IMR-90 (cell line): ENCODE results near the gene SAMM50. TPM values are rescaled to one million over a fixed set of nuclear protein-coding genes. Genes with fewer than 3 reads are reported as not detected.

Source experiments
- ATAC-seq: fragments of 200-7000 bp; cut with Tn5 transposase; 2 replicates; pipeline ENCODE4 v1.9.1; 2020; ENCODE audit warnings: low read depth, mild to moderate bottlenecking, moderate library complexity
- BruUV-seq: library from RNA; stranded (reverse); fragments of 400-500 nt; replicated peaks from 2 replicates; lab custom pipeline; 2021; lab: Mats Ljungman, UMichigan
- CTCF ChIA-PET: fragments of 300-600 bp; formaldehyde crosslinking; extraction: SDS; loops from one replicate; lab custom pipeline; 2021; ENCODE audit warnings: antibody characterized with exemption; lab: Yijun Ruan, JAX
- POLR2A ChIA-PET: fragments of 300-600 bp; sonication (Branson Sonifier 250); formaldehyde crosslinking; loops from one replicate; lab custom pipeline; 2022; ENCODE audit warnings: antibody characterized with exemption; ENCODE audit not compliant: unreplicated experiment; lab: Charles Lee
- DNase-seq: peaks from one replicate; pipeline ENCODE4 v3.0.0; 2013
- H2AFZ ChIP-seq: replicated peaks from 2 replicates; pipeline ENCODE3; 2013; ENCODE audit warnings: low read length, mild to moderate bottlenecking; ENCODE audit not compliant: poor library complexity
- H2AK5ac ChIP-seq: 2 replicates; pipeline ENCODE4 v1.6.1; 2013; ENCODE audit warnings: low read depth, low read length, inconsistent platforms
- H2AK9ac ChIP-seq: replicated peaks from 2 replicates; pipeline ENCODE3; 2013; ENCODE audit warnings: mild to moderate bottlenecking, low read depth, low read length, moderate library complexity; ENCODE audit not compliant: poor library complexity
- H2BK120ac ChIP-seq: 2 replicates; pipeline ENCODE4 v1.6.1; 2013; ENCODE audit warnings: low read depth, low read length, inconsistent platforms
- H2BK15ac ChIP-seq: 3 replicates; pipeline ENCODE4 v1.6.1; 2013; ENCODE audit warnings: low read depth, low read length, inconsistent platforms
- H2BK20ac ChIP-seq: 2 replicates; pipeline ENCODE4 v1.6.1; 2013; ENCODE audit warnings: low read depth, mild to moderate bottlenecking, inconsistent platforms, low read length, moderate library complexity
- H2BK5ac ChIP-seq: 2 replicates; pipeline ENCODE4 v1.6.1; 2013; ENCODE audit warnings: mild to moderate bottlenecking, low read depth, low read length, inconsistent platforms; ENCODE audit not compliant: poor library complexity, severe bottlenecking
- H3K14ac ChIP-seq: replicated peaks from 2 replicates; pipeline ENCODE4 v1.6.1; 2013; ENCODE audit warnings: low read depth, low read length, inconsistent platforms
- H3K18ac ChIP-seq: 2 replicates; pipeline ENCODE4 v1.6.1; 2013; ENCODE audit warnings: low read depth, low read length, control low read depth
- H3K23ac ChIP-seq: 2 replicates; pipeline ENCODE4 v1.6.1; 2013; ENCODE audit warnings: low read depth, low read length, inconsistent platforms
- H3K27ac ChIP-seq: 2 replicates; pipeline ENCODE4 v1.5.1; 2013; ENCODE audit warnings: mild to moderate bottlenecking, control low read depth, low read length; ENCODE audit not compliant: insufficient read depth
- H3K27me3 ChIP-seq: 2 replicates; pipeline ENCODE4 v1.6.1; 2013; ENCODE audit warnings: low read length; ENCODE audit not compliant: control insufficient read depth, insufficient read depth
- H3K36me3 ChIP-seq: 2 replicates; pipeline ENCODE4 v1.6.1; 2013; ENCODE audit warnings: low read length, mixed read lengths; ENCODE audit not compliant: control insufficient read depth, insufficient read depth
- H3K4ac ChIP-seq: 2 replicates; pipeline ENCODE4 v1.6.1; 2013; ENCODE audit warnings: low read depth, low read length, inconsistent platforms
- H3K4me1 ChIP-seq: 2 replicates; pipeline ENCODE4 v1.6.1; 2013; ENCODE audit warnings: low read length, mixed read lengths; ENCODE audit not compliant: control insufficient read depth, insufficient read depth
- H3K4me2 ChIP-seq: 2 replicates; pipeline ENCODE4 v1.6.1; 2013; ENCODE audit warnings: low read depth, mild to moderate bottlenecking, control low read depth, low read length, moderate library complexity
- H3K4me3 ChIP-seq: 2 replicates; pipeline ENCODE4 v1.5.1; 2013; ENCODE audit warnings: low read depth, mild to moderate bottlenecking, control low read depth, low read length, moderate library complexity; ENCODE audit not compliant: insufficient read depth
- H3K56ac ChIP-seq: 2 replicates; pipeline ENCODE4 v1.6.1; 2013; ENCODE audit warnings: low read length, inconsistent platforms; ENCODE audit not compliant: insufficient read depth; ENCODE audit errors: extremely low read depth
- H3K79me1 ChIP-seq, 2 experiments: 2 replicates each; pipeline ENCODE4 v1.6.1; 2013; ENCODE audit warnings: low read length in 2 of 2, inconsistent platforms in 1 of 2, low read depth in 1 of 2
- H3K9ac ChIP-seq: 2 replicates; pipeline ENCODE4 v1.6.1; 2013; ENCODE audit warnings: low read depth, low read length, control low read depth
- H3K9me1 ChIP-seq: 2 replicates; pipeline ENCODE4 v1.6.1; 2013; ENCODE audit warnings: low read length, inconsistent platforms; ENCODE audit not compliant: insufficient read depth
- H3K9me3 ChIP-seq: 2 replicates; pipeline ENCODE4 v1.6.1; 2013; ENCODE audit warnings: low read length; ENCODE audit not compliant: control insufficient read depth, insufficient read depth
- H4K20me1 ChIP-seq: 2 replicates; pipeline ENCODE4 v1.6.1; 2013; ENCODE audit warnings: low read length, inconsistent platforms; ENCODE audit not compliant: insufficient read depth
- H4K5ac ChIP-seq: 2 replicates; pipeline ENCODE4 v1.6.1; 2013; ENCODE audit warnings: mild to moderate bottlenecking, low read depth, low read length, control low read depth
- H4K8ac ChIP-seq, 2 experiments: 2 replicates each; pipeline ENCODE4 v1.6.1; 2013; ENCODE audit warnings: low read depth in 2 of 2, low read length in 2 of 2, control low read depth in 1 of 2, inconsistent platforms in 1 of 2
- H4K91ac ChIP-seq: 2 replicates; pipeline ENCODE4 v1.6.1; 2013; ENCODE audit warnings: low read depth, low read length, inconsistent platforms; ENCODE audit not compliant: insufficient read depth
- CEBPB ChIP-seq: IDR thresholded peaks from 2 replicates; pipeline ENCODE4 v1.6.1; 2012; ENCODE audit warnings: low read depth, low read length, improper control_type of control experiment
- CTCF ChIP-seq: conservative IDR thresholded peaks from 2 replicates; pipeline ENCODE4 v1.5.1; 2012; ENCODE audit warnings: mild to moderate bottlenecking, low read depth, low read length, improper control_type of control experiment
- RCOR1 ChIP-seq: IDR thresholded peaks from 2 replicates; pipeline ENCODE4 v1.6.1; 2012; ENCODE audit warnings: mild to moderate bottlenecking, low read length, improper control_type of control experiment; ENCODE audit not compliant: insufficient replicate concordance
- WGBS, 2 experiments: methylation state at CpG; one replicate each; pipeline versions ENCODE4 v1.1.5 to v1.1.7; 2013; ENCODE audit warnings: missing lambda C conversion rate in 2 of 2; ENCODE audit not compliant: insufficient read length in 1 of 2; ENCODE audit errors: extremely low coverage in 2 of 2; 5-methylcytosine and 5-hydroxymethylcytosine counted together
- dilution Hi-C: fragments of 300-500 bp; cut with HindIII; formaldehyde crosslinking; loops from one replicate; pipeline ENCODE4 v1.14.3; 2018; ENCODE audit warnings: low sequenced_read_pairs; ENCODE audit not compliant: unreplicated experiment
- in situ Hi-C: fragments of 300-500 bp; cut with MboI; formaldehyde crosslinking; loops from 3 replicates; pipeline ENCODE4 v1.14.3; 2019; ENCODE audit warnings: low sequenced_read_pairs, inconsistent platforms, mixed read lengths
- intact Hi-C: fragments of 100-400 bp; cut with micrococcal nuclease; formaldehyde crosslinking; loops from 2 replicates; pipeline ENCODE4 v1.10.0; 2022
- polyA plus RNA-seq, 3 experiments: library from polyadenylated mRNA; depleted of rRNA; stranded (reverse); fragments of >200 nt; gene quantifications; 2 replicates each; pipeline ENCODE4 v1.2.3, GENCODE V29; 2012; ENCODE audit warnings: low replicate concordance in 1 of 3
- total RNA-seq: library from RNA; depleted of rRNA; stranded (reverse); fragments of >200 nt; gene quantifications from 2 replicates; pipeline ENCODE4 v1.2.3, GENCODE V29; 2012

SAMM50 gene
- total and polyA plus RNA-seq, 2 of the 4 experiments (the other 2 are of a cell fraction) = 40.6 to 43.7 TPM

GRCh38 chr22:43948836-43949406 lies 6.3 kb upstream of the SAMM50 start:
- Histone ChIP-seq H3K9me3 (no peaks in the 10 kb centered on the region), H3K27ac (no peak overlapping the region), H3K27me3 (no peaks in the 10 kb centered on the region), H3K9me1 (no peaks in the 10 kb centered on the region; the same call in 1 of the 2 replicates), H3K4me1 (no peaks in the 10 kb centered on the region; the same call in 1 of the 2 replicates), H4K5ac (no peak overlapping the region), H2AK9ac (no peak overlapping the region), H3K79me1 (peaks cover 0 to under 1% of the 10 kb centered on the region in 2 experiments; a peak in 1 of 4 replicates), H2AK5ac (no peak overlapping the region), H3K36me3 (peaks cover 6% of the 10 kb centered on the region; the same call in 1 of the 2 replicates), H2AFZ (no peak overlapping the region), H3K56ac (no peak overlapping the region), H3K18ac (no peak overlapping the region), H4K20me1 (no peaks in the 10 kb centered on the region), H3K4me3 (no peak overlapping the region), H2BK15ac (no peak overlapping the region), H3K4me2 (no peak overlapping the region), H3K4ac (no peak overlapping the region), H2BK20ac (no peak overlapping the region), H2BK120ac (no peak overlapping the region), H3K14ac (no peak overlapping the region), H4K8ac (no peak overlapping the region), H4K91ac (no peak overlapping the region), H2BK5ac (no peak overlapping the region), H3K9ac (no peak overlapping the region), H3K23ac (no peak overlapping the region)
- dilution Hi-C loops = no loop called here
- ATAC-seq (no peak), DNase-seq (no peak)
- 90% methylated on average over 2 of the region's 12 CpGs; no CpG with 5 or more reads in 1 of the 2 experiments for WGBS, 2 experiments
- intact Hi-C loops = loop anchor here (5.0 kb wide), 2 partner anchors 47 to 67 kb away; no protein-coding TSS in a partner anchor
- CTCF ChIA-PET = no interaction called here
- no peak for TF ChIP-seq CTCF
- no peak for TF ChIP-seq RCOR1
- no peak for TF ChIP-seq CEBPB
- in situ Hi-C loops = no loop called here
- POLR2A ChIA-PET = interaction anchor here (0.6 kb wide), 2 partner anchors 18 to 380 kb away, joined by 4 to 10 read pairs; no protein-coding TSS in a partner anchor
- no TSS peak for BruUV-seq
